Left lobe of liver (tissue), 2 donors: ENCODE measurements around the gene THBS4. TPM values are rescaled to one million over a fixed set of nuclear protein-coding genes. Genes with fewer than 3 reads are reported as not detected.
"Not testable (repeated sequence)": the region's sequence is repeated elsewhere in the genome, so short reads cannot be mapped to it uniquely, and the experiment has no call there.

ENCODE experiments used
- ATAC-seq: fragments of 200-7000 bp; cut with Tn5 transposase; one replicate; pipeline ENCODE4 v1.9.1; 2020; ENCODE audit warnings: mild to moderate bottlenecking, moderate library complexity
- DNase-seq: peaks from one replicate; pipeline ENCODE4 v3.0.0-alpha.2; 2020; ENCODE audit warnings: low spot score
- total RNA-seq: library from RNA; stranded (reverse); gene quantifications from one replicate; pipeline ENCODE4 v1.2.1, GENCODE V29; 2021
- donor health status: DM: no; HTN: no; CAD: no; lungs with moderate emphysema.
- donor health status: DM: no; HTN: yes; CAD: no.

THBS4 gene
- total RNA-seq, 1 donor from 2014 or later = 0.23 TPM

DNA sequence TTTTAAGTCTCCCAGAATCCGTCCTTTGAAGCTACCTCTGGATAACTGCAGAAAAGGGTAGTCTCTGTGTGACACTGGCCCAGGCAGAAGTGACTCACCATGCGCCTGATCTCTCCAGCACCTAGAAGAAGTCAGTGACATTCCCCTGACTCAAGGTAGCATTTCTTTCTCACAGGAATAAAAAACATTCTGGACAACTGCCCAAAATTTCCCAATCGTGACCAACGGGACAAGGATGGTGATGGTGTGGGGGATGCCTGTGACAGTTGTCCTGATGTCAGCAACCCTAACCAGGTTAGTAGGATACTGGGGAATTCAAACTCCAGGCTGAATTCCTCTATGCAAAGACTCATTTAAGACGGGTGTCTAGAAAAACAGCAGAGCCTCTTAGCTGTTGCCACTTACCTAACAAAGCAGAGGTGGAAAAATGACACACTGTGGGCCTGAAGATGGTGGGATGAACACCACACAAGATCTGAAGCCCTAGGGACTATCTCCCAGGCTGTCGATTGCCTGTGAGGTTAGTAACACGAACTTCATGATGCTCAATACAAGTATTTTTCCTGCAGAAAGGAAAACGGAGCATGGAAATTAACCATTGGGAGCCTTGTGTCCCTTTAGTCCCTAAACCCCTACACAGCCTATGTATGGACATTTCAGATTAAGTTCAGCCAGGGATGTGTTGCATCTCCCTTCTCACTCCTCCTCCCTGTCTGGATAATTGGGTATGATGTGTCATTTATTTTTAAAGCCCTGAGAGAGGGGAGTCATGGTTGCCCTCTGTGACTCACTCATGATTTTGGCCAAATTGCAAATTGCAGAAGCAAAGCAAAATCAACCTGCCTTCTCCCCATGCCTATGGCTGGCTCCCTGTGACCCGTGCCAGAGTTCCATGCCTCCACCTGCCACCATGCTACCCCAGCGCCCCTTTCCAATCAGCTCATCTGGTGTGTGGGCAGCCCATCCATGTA is 37.2 kb downstream of the THBS4 start:
- no peak for DNase-seq
- no peak for ATAC-seq

DNA sequence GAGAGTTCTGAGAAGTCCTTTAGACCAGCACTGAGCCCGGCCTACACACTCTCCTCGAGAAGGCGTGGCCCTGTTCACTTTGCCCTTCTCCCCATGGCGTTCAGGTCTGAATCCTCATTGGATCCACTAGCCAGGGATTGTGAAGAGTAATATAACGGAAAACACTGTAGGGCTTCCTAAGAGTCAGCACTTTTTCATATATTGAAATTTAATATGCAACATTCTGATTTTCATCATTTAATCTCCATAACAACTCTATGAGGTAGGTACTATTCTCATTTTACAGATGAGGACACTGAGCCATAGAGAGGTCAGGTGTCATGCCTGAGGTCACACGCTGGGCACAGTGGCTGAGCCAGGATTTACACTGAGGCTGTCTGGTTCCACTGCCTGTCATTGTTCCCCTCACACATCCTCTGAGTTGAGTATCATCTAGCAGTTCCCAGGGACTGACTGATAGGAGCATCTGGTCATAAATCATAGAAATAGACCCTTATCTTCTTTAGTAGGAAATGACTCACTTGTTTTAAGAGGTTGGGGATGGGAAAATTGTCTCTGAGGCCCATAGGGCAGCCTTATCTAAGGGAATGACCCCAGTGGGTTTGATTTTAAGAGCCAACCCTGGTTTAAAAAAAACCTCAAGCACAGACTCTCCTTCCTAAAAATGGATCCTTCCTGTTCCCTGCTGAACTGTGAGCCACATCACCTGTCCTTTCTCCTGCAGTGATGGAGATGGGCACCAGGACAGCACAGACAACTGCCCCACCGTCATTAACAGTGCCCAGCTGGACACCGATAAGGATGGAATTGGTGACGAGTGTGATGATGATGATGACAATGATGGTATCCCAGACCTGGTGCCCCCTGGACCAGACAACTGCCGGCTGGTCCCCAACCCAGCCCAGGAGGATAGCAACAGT is 41.2 kb downstream of the THBS4 start:
- ATAC-seq = no peak
- no peak for DNase-seq

DNA sequence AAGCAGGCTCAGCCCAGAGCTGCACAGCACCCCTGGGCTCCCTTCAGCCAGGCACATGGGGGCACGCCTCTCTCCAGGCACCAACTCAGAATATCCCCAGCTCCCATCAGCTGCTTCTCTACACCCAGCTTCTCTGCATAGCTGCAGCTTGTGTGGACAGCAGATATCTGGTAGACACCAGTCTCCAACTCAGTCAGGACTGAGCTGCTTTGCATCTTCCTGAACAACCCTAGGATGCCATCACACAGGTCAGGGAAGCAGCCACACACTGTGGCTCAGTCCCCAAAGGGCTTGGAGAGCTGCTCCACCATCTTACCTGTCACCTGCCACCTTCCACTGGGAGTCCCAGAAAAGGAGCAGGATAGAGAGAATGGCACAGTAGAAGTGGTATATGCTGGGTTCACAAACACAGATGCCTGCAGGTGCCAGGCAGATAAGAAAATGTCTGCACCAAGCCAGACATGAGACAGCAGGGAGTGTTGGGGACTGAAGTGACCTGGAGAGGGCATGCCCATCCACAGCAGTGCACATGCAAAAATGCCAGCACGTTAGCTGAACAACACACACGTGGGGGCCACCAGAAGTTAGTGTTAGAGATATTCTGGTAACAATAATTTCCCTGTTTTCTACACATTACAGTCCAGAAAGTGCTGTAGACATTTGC is 42.0 kb downstream of the THBS4 start:
- DNase-seq = no peak
- ATAC-seq = no peak

DNA sequence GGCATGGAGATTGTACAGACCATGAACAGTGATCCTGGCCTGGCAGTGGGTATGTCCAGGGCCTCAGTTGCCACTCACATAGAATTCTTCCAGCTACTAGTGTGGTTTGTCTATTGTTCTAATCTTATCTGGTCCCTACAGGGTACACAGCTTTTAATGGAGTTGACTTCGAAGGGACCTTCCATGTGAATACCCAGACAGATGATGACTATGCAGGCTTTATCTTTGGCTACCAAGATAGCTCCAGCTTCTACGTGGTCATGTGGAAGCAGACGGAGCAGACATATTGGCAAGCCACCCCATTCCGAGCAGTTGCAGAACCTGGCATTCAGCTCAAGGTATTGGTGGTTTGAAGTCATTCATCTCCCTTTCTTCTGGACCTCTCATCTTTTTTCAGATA is 43.8 kb downstream of the THBS4 start:
- DNase-seq (no peak), ATAC-seq (no peak)

DNA sequence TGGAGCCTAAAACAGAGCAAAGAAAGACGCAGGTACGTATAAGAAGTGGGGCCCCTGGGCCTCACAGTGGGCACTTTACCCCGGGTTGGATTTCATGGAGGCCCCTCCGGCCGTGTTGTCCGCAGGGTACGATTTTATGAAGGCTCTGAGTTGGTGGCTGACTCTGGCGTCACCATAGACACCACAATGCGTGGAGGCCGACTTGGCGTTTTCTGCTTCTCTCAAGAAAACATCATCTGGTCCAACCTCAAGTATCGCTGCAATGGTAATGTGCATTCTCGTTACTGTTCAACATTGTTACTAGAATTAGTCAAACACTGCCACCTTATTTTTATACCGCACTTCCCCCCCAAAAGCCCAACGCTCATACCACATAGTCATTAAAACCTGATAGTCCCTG is 47.1 kb downstream of the THBS4 start:
- DNase-seq (no peak), ATAC-seq (no peak)

DNA sequence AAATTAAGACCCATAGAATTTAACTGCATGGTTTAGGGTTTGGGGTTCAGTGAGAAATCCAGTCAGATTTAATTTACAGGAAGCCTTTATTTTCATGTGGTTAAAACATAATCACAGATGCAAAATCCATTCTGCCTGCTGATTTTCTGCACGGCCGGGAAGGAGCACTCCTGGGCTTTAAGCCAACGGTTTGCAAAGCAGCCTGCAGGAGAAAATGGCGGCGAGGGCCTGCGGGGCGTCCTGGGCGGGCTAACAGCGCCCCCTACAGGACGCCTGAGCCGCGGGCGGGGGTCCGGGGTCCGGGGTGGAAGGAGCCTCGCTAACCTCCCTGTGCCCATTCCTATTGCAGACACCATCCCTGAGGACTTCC is 47.6 kb downstream of the THBS4 start:
- DNase-seq = no peak
- peak; percentile 58 for ATAC-seq

DNA sequence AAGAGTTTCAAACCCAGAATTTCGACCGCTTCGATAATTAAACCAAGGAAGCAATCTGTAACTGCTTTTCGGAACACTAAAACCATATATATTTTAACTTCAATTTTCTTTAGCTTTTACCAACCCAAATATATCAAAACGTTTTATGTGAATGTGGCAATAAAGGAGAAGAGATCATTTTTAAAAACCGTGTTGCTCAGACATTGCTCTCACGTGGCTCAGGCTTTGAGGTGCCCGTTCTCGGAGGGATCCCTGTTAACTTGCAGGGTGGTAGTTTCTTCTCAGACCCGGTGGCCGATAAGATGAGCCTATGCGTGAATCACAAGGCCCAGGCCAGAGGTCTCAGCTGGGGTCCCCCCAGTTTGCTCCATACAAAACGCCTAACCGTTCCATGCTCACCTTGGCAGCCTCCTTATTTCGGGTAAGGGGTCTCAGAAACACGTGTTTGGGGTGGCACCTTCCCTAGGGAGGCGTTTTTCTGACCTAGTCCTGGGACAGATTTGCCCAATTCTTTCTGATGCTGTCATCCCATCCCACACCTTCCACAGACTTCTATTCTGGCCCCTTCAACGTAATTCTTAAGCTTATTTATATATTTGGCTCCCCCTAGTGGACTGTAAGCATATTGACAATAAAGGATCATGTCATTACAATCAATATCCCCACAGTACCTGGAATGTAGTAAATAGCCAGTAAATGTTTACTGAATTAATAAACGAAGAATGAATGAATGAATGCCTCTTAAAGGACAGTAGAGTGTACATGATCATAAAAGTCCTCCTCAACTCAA is 48.1 kb downstream of the THBS4 start:
- ATAC-seq (peak; percentile 92), DNase-seq (no peak)

DNA sequence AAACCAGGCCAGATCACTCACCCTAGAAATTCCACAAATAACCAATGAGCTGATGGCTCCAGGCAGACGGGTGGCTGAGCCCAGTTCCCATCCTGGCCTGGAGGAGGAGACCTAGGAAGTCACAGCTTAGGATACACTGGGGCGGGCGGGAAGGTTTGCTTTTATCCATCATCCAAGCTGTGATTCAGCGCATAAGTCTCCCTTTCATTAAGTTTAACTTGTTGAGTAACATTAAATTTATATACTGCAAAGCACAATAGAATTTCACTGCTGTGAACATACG is 55.7 kb downstream of the THBS4 start:
- no peak for ATAC-seq

DNA sequence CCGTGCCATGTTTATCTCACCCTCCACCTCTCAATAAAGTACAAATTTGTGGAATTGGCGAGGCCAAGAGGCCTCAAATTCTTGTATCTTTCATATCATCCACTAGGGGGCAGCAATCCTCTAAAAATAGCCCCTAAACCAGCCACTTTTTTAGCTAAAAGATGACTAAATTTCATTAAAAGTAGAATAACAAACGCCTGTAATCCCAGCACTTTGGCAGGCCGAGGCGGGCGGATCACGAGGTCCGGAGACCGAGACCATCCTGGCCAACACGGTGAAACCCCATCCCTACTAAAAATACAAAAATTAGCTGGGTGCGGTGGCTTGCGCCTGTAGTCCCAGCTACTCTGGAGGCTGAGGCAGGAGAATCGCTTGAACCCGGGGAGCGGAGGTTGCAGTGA is 56.6 kb downstream of the THBS4 start:
- ATAC-seq = peak; percentile 82
- DNase-seq = not testable (repeated sequence)

More for the DNA sequence above, 55.7 kb downstream of the THBS4 start:
- DNase-seq = no peak

DNA sequence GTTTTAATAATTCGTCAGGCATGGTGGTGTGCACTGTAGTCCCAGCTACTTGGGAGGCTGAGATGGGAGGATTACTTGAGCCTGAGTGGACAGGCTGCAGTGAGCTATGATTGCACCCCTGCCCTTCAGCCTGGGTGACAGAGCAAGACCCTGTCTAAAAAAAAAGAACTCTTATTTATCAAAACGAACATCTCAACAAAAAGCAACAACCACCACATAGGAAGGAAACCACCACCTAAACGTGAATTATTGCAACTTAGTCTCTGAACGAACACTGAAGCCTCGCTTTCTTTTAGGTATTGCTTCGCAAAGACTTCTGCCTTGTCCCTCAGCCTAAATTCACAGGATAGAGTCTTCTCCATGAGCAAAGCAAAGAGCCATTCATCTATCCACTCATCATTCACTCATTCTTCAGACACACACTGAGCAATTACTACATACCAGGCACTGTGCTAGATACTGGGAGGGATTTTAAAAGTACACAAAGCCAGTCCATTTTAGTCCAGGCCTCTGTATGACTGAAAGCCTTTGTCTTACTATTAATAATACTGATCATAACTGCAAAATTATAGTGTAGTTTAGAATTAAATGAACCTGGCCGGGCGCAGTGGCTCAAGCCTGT is 57.4 kb downstream of the THBS4 start:
- no peak for DNase-seq
- ATAC-seq = no peak

DNA sequence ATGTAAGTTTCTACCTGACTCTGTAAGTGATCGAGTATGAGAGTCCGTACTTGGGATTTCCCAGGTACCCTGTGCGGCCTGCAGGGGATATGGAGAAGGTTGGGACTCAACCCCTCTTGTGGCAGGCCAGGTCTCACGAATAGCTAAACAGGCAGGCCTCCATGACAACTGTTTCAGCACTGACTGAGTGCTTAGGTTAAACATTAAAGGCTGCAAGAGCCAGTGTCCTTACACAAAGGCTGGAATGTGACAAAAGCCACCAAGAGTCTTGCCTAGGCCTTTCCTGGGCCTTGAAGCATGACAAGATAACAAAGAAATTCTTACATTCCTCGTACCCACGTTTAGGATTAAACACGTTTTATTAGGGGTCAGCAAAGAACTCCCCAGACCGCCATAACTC is 58.6 kb downstream of the THBS4 start:
- peak; percentile 67 for ATAC-seq

DNA sequence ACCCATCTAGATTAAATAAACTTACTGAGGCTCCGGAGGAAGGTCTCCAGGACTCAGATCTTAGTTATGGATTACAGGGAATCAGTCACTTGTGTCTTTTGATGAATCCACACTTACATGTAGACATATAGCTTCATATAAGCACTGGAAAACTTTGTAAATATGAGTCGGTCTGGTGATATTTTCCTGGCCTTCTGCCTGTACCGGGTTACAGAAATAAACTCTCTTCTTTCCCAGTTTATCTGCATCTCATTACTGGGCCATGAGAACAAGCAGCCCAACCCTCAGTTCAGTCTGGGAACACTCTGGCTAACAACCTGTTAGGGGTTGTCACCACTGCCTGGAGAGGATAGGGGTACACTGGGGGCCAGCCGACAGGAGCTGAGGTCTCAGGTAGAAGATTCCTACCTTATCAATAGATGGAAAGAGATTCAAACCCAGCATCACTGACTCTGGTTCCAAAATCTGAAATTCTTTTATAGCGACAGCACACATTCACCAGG is 59.1 kb downstream of the THBS4 start:
- DNase-seq (no peak), ATAC-seq (no peak)

More for the DNA sequence above, 58.6 kb downstream of the THBS4 start:
- DNase-seq = no peak

DNA sequence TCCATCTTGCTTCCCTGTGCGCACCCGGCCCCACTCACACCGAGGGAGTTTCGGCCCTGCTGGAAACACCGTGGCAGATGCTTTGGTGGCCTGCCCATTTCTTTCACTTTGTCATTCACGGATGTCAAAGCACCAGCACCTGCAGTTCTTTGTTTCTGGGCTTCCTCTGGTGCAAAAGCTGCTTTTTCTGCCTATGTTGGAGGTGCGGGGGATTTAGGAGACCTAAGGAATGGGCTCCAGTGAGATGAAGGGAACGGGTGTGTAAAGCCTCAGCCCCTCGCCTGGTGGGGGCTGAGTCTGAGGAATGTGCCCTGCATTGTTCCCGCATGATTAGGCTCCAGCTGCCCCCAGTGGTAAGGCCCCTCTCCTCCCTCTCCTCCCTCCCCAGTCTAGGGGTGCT is 62.3 kb downstream of the THBS4 start:
- DNase-seq = no peak
- ATAC-seq = no peak

DNA sequence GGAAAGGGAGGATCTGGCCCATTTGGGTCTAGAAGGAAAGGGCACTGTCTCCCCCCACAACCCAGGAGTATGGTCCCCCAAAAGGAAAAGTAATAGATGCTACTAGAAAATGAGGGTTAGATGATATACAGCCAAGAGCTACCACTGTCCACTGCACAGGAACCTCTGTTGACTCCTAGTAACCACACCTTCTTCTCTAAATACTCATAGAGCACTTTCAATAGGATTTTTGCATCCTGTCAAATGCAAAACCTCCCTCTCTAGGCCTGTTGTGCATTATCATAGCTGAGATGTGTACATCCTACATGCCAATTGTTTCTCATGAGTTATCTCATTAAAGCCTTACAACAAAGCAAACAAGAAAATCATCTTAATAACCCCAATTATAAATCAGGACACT is 66.8 kb downstream of the THBS4 start:
- no peak for ATAC-seq
- DNase-seq = no peak

DNA sequence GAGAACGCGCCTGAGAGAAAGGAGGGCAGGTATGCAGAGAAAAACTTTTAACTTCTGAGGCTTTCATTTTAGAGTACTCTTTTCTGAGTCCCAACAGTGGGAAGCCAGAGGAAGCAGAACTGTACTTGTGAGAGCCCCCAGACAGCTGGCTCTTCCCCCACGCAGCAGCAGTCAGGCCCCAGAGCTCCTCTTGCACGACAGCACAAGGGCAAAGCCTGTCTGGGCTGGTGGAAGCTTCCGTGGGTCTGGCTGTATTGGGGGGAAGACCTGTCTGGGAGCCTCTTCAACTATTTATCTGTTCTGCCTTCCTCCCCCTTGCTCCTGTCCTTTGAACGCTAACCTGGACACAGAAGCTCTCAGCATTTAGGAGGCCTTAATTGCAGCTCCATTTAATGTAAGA is 68.2 kb downstream of the THBS4 start:
- DNase-seq (no peak), ATAC-seq (no peak)

DNA sequence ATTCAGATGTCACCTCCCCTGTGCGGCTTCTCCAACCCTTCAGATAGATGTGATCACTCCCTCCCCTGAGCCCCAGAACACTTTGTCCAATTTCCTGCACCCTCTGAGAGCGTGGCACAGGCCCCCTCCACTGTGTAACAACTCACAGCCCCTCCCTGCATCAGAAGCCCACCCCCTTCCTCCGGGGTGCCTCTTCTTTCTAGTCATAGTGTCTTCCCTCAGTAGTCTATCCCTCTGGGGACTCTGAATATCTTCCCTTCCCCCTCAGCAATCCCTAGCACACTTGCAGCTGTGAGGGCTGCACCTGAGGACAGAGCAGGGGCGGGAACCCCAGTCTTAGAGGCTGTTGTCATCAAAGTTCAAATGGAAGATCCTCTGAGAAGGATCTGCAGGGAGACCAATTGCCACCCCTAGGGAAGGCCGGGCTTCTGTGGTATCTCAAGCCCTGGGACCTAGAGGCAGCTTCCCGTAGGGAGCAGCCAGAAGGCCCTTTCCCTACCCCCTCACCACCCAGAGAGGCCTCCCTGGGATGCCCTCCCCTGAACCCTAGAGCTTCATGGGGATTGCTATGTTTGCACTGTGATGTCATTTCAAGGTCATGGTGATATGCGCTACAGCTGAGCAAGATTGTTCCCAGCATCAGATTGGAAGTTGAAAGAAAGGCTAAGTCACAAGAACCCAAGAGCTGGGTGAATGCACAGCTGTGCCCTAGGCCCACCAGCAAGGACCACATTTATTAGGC is 70.7 kb downstream of the THBS4 start:
- DNase-seq (no peak), ATAC-seq (peak; percentile 46)

DNA sequence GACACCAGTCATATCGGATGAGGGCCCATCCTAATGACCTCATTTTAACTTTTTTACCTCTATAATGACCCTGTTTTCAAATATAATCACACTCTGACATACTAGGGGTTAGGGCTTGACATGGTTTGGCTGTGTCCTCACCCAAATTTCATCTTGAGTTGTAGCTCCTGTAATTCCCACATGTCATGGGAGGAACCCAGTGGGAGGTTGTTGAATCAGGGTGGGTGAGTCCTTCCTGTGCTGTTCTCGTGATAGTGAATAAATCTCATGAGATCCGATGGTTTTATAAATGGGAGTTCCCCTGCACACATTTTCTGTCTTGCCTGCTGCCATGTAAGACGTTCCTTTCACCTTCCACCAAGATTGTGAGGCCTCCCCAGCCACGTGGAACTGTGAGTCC is 71.8 kb downstream of the THBS4 start:
- DNase-seq (no peak), ATAC-seq (no peak)

DNA sequence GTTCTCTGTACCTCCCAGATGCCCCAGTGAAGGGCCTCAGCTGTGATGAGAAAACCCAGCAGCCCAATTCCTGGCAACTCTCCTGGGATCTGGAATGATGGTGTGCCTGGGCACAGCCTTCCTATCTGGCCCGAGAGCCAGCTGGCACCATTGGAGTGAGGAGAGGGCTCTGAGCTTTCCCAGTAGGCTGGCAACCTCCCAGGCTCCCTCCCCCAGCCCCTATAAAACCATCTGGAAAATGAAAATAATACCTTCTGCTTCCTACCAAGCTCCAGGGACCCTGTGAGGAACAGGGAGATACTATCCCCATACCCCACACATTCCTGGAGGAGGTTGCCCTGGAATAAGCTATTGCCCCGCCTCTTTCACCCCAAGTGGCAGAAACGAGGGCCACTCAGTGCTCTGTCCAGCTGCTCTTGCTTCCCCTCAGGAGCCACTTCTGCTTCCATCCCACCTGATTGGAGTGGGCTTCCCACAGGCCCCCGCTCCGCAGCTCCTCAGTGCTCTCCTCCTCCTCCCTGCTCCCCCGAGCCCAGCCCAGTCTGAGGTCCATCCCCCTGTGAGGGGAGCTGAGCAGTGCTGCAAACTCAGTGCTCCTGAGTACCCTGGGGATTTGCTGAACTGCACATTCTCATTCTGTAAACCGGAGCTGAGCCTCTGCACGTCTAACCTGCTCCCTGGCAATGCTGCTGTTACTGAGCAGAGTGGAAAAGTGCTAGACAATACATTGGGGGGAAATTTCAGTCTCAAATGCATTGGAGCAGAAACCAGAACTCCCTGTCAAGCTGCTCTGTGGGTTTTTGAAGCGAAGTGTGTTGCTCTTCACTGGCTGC is 74.7 kb downstream of the THBS4 start:
- DNase-seq = no peak
- ATAC-seq = no peak
